HepG2 (cell line): Measurements from ENCODE around the gene ZNF584. TPM values are rescaled to one million over a fixed set of nuclear protein-coding genes. Genes with fewer than 3 reads are reported as not detected.
A peak's percentile ranks its signal among the peaks of the same experiment; 100 is the strongest.

Experiments
- ARID4A ChIP-seq: sonication (generic); formaldehyde crosslinking; IDR thresholded peaks from 2 replicates; pipeline ENCODE4 v1.5.0; 2020; ENCODE audit warnings: mild to moderate bottlenecking, missing genetic modification reagents, borderline replicate concordance
- ATF7 ChIP-seq, 2 experiments: fragments of 450-650 bp in 1 of 2; sonication (generic) in 1 of 2; formaldehyde crosslinking in 1 of 2; IDR thresholded peaks; 2 replicates each; pipeline versions ENCODE4 v1.4.0 to v1.6.1; 2016 to 2020; ENCODE audit warnings: antibody characterized with exemption in 1 of 2, mild to moderate bottlenecking in 1 of 2, missing genetic modification reagents in 1 of 2
- KDM5B ChIP-seq: sonication (generic); formaldehyde crosslinking; IDR thresholded peaks from 2 replicates; pipeline ENCODE4 v1.4.0; 2020; ENCODE audit warnings: missing genetic modification reagents, mild to moderate bottlenecking, borderline replicate concordance
- KLF13 ChIP-seq: sonication (generic); formaldehyde crosslinking; IDR thresholded peaks from 2 replicates; pipeline ENCODE4 v1.4.0; 2020; ENCODE audit warnings: mild to moderate bottlenecking, missing genetic modification reagents
- NFIB ChIP-seq: sonication (generic); formaldehyde crosslinking; IDR thresholded peaks from 2 replicates; pipeline ENCODE4 v1.9.0; 2021; ENCODE audit warnings: missing genetic modification reagents, mild to moderate bottlenecking, borderline replicate concordance
- NFYB ChIP-seq: sonication (generic); formaldehyde crosslinking; IDR thresholded peaks from 2 replicates; pipeline ENCODE4 v1.4.0; 2020; ENCODE audit warnings: missing genetic modification reagents
- PRDM15 ChIP-seq: sonication (generic); formaldehyde crosslinking; IDR thresholded peaks from 2 replicates; pipeline ENCODE4 v1.4.0; 2020; ENCODE audit warnings: missing genetic modification reagents
- SCMH1 ChIP-seq: sonication (generic); formaldehyde crosslinking; IDR thresholded peaks from 2 replicates; pipeline ENCODE4 v1.9.0; 2021; ENCODE audit warnings: missing genetic modification reagents, mild to moderate bottlenecking, borderline replicate concordance
- SP4 ChIP-seq: sonication (generic); formaldehyde crosslinking; IDR thresholded peaks from 2 replicates; pipeline ENCODE4 v1.8.1; 2023; ENCODE audit warnings: mild to moderate bottlenecking, missing genetic modification reagents
- STAT6 ChIP-seq: sonication (generic); formaldehyde crosslinking; IDR thresholded peaks from 2 replicates; pipeline ENCODE4 v1.4.0; 2020; ENCODE audit warnings: missing genetic modification reagents, mild to moderate bottlenecking, borderline replicate concordance
- THAP11 ChIP-seq: IDR thresholded peaks from 2 replicates; pipeline ENCODE4 v1.6.1; 2016; ENCODE audit warnings: missing biosample characterization, missing genetic modification reagents
- ZNF101 ChIP-seq: sonication (generic); formaldehyde crosslinking; IDR thresholded peaks from 2 replicates; pipeline ENCODE4 v1.4.0; 2020; ENCODE audit warnings: mild to moderate bottlenecking, low read depth, missing genetic modification reagents, borderline replicate concordance
- ZNF275 ChIP-seq: sonication (generic); formaldehyde crosslinking; IDR thresholded peaks from 2 replicates; pipeline ENCODE4 v1.8.0; 2022; ENCODE audit warnings: missing genetic modification reagents, mild to moderate bottlenecking, inconsistent platforms, borderline replicate concordance
- ZNF34 ChIP-seq: sonication (generic); formaldehyde crosslinking; IDR thresholded peaks from 2 replicates; pipeline ENCODE4 v1.4.0; 2020; ENCODE audit warnings: mild to moderate bottlenecking, missing genetic modification reagents, borderline replicate concordance
- ZNF468 ChIP-seq: sonication (generic); formaldehyde crosslinking; IDR thresholded peaks from 2 replicates; pipeline ENCODE4 v1.8.0; 2022; ENCODE audit warnings: mild to moderate bottlenecking, moderate library complexity, missing genetic modification reagents
- ZNF747 ChIP-seq: sonication (generic); formaldehyde crosslinking; IDR thresholded peaks from 2 replicates; pipeline ENCODE4 v1.8.1; 2023; ENCODE audit warnings: missing genetic modification reagents, mild to moderate bottlenecking, borderline replicate concordance
- polyA plus RNA-seq, 8 experiments: library from polyadenylated mRNA; depleted of rRNA in 3 of 8; stranded (reverse) in 7 of 8; unstranded in 1 of 8; fragments of >200 nt; fragmentation: Illumina TruSeq in 4 of 8; extraction: Trizol in 4 of 8; gene quantifications; 2 replicates each; pipeline versions ENCODE4 v1.2.1 to v1.2.3, GENCODE V29; 2011 to 2016; ENCODE audit warnings: low read depth in 4 of 8, missing spikeins in 1 of 8, mixed read lengths in 1 of 8; ENCODE audit not compliant: insufficient read depth in 1 of 8
- total RNA-seq, 5 experiments: library from RNA; depleted of rRNA; stranded (reverse); fragments of >200 nt; fragmentation: Illumina TruSeq; extraction: Trizol; gene quantifications; 2 replicates each; pipeline ENCODE4 v1.2.3, GENCODE V29; 2016; ENCODE audit warnings: low read depth in 1 of 5

The ZNF584 gene
- total and polyA plus RNA-seq, 2 of the 13 experiments (the other 11 are each of a cell fraction or from before 2014, with no cell fraction given), result 2.4 to 7.0 TPM

- TF ChIP-seq ATF7 (IDR thresholded peaks at IDR 0.05) (no peak), ATF7 (CRISPR knock-in tag; IDR thresholded peaks at IDR 0.05) (0 out of 2 replicates have a peak, but pooled peaks have one; percentile 42), KLF13 (CRISPR knock-in tag) (no peak), NFIB (no peak), THAP11 (CRISPR knock-in tag) (peak; percentile 98), ARID4A (CRISPR knock-in tag) (peak; percentile 98), PRDM15 (CRISPR knock-in tag) (no peak), ZNF468 (CRISPR knock-in tag) (no peak), SCMH1 (CRISPR knock-in tag) (no peak), ZNF101 (CRISPR knock-in tag) (no peak), ZNF275 (CRISPR knock-in tag) (no peak), SP4 (CRISPR knock-in tag) (peak; percentile 73), NFYB (peak; percentile 95), STAT6 (CRISPR knock-in tag) (no peak), ZNF34 (CRISPR knock-in tag) (peak; percentile 62; the same call in 1 of the 2 replicates), KDM5B (CRISPR knock-in tag) (peak; percentile 36; the same call in 1 of the 2 replicates), ZNF747 (CRISPR knock-in tag) (no peak)
These were observed 43.1 kb downstream of the ZNF584 start, which contains the start of gene ZNF324B (continued) for GRCh38 chr19:58451358-58452101.
